ENCODE measurements around the gene GCLC.
A peak's percentile ranks its signal among the peaks of the same experiment; 100 is the strongest.
"Not testable (repeated sequence)": the region's sequence is repeated elsewhere in the genome, so short reads cannot be mapped to it uniquely, and the experiment has no call there.

Gene GCLC

DNA sequence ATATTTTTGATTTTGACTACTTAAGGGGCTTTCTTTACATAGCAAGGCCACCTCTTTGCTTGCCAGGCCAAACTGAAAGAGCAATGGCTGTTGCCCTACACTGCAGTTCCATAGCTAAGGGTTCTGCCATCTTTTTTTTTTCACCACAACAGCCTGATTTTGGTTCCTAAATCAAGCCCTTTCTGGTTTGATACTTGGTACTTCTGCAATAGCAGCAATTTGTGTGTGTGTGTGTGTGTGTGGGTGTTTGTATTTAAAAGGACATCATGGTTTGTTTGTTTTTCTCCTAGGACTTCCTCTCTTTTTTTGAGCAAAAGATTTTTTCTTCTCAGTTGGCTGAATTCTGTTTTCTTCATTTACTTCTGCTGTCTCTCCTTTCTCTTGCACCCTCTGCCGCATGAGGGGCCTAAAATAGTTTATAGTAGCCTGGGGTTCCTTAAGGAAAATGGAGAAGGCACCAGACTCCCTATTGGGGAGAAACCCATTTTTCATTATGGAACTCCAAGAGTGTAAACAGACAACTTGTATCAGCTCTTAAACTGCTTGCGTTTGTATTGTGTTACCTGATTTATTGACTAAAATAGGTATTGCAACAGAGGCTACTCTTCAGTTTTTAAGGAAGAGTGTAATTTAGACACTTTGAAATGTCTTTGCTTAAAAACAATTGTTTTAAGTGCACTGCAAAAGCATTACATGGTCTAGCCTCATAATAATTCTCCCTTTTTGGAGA is 12.2 kb upstream of the GCLC start:
- DNase-seq: peak; percentile 37

DNA sequence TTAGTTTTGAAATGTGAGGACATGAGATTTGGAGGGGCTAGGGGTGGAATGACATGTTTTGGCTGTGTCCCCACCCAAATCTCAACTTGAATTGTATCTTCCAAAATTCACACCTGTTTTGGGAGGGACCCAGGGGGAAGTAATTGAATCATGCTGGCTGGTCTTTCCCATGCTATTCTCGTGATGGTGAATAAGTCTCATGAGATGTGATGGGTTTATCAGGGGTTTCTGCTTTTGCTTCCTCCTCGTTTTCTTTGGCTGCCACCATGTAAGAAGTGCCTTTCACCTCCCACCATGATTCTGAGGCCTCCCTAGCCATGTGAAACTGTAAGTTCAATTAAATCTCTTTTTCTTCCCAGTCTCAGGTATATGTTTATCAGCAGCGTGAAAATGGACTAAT is 8.7 kb upstream of the GCLC start:
- DNase-seq: not testable (repeated sequence)

DNA sequence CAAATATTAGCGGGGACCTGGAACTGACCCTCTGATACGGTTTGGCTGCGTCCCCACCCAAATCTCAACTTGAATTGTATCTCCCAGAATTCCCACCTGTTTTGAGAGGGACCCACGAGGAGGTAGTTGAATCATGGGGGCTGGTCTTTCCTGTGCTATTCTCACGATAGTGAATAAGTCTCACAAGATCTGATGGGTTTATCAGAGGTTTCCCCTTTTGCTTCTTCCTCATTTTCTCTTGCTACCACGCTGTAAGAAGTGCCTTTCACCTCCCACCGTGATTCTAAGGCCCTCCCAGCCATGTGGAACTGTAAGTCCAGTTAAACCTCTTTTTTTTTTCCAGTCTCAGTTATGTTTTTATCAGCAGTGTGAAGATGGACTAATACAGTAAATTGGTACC is 6.8 kb upstream of the GCLC start:
- not testable (repeated sequence) for DNase-seq

DNA sequence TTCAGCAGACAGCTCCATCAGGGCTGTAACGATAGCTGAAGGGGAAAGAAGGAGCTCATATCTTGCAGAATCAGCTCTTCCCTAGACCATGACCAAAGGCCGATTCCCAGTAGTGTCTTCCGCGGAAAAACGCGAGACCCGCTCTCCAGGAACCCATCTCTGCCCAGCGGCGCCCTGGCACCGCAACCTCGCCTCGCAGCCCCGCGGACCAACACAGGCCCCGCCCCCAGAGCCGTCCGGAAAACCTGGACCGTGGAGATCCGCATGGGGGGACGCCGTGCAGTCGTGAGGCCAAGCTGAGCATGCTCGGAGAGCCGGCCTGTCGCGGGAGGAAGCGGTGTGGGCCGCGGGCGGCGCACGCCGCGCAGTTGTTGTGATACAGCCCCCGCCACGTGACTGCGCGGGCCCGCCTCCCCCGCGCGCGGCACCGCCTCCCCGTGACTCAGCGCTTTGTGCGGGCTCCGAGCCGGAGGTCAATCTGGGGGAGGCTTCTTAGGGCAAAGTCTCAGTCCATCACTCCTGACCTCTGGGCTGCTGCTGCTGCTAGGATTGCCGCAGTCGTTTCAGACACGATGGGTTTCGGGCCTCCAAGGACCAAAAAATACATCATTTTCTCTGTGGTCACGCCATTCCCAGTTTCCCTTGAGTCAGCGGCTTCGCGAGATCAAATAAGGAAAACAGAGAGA is 3.1 kb upstream of the GCLC start:
- DNase-seq: peak; percentile 99

DNA sequence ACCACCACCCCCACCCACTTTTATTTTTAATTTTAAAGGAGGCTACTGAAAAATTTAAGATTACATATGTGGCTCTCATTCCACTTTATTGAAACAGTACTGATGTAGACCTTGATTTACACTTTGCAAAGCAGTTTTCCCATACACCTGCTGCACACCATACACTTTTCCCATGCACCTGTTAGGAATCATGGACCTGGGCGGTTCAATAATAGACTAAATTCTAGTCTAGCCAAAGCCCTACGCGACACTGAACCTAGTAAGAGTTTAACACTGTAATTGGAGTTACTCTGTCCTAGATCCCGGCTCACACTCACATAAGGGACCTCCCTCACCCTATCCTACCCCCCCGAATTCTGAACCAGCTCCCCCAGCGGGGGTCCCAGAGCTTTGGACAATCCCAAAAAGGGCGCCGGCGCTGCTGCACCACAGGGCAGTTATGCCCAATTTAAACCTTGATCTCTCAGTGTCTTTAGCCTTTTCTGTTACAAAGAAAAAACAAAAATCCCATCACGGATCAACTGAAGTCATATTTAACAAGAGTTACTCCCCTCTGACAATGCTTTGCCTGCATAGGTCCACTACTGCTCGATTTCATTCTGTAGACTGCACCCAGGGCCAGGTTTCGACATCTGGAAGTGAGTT is 2.4 kb upstream of the GCLC start:
- DNase-seq: peak; percentile 60

DNA sequence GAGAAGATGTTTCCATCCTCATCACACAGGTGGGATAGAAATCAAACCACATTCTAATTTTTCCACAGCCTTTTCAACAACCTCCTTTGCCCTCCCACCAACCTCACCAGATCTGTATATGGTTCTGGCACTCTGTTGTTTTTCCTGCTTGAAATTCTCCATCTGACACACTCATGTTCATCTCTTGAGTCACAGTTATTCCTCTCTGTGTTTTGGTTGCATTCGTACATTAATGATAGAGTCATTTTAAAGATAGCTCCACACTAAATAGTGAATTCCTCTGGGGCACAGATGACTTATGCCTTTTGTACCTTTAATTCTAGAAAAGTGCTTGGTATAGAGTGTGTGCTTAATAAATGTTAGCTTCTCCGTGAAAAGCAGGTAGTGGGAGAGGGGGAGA is 1.4 kb upstream of the GCLC start:
- DNase-seq: no peak

DNA sequence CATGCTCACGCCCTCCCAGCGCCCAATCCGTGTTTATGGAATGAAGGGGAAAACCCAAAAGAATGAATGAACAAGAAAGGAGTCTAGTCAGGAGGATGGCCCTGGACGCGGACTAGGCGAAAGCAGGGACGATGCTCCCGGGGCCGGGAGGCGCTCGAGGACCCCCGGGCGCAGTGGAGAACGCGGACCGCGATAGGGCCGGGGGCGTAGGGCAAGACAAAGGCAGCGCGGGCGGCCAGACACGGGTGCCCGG is 758 bp downstream of the GCLC start:
- DNase-seq: peak; percentile 57

DNA sequence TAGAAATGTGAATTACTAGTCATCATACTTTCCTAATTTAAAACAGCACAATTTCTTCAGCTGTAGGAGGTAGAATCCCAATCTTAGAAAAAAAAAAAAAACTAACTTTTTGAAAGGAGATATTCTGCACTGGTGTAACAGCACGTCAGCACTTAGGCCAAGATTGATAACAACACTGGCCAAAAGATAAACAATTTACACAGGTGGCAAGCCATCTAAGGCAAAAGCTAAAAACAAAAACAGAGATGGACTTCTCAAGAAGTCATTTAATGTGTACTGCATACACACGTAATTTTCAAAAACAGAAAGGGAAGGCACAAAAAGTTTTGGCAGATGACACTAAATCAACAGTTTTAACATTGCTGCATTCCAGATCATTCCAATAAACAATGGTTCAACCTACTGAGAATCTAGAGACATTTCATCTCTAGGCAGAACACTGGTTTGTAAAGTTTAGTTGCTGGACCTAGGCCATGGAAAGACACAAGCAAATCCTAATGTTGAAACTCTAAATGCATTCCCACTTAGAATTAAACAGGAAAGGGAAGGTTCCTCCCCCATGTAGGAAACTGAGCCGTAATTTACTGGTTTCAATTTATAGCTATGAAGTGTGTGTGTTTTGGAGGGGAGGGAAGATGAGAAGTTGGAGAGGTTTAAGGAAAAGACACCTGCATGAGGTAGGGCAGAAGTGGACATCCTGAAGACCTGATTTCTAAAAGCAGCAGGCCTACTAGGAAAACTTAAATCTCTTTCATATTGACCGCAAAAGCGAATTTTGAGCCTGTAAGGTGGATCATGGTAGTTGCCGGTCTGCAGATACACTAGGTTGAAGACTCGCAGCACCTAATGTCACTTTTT is 1.3 kb downstream of the GCLC start:
- DNase-seq: no peak

DNA sequence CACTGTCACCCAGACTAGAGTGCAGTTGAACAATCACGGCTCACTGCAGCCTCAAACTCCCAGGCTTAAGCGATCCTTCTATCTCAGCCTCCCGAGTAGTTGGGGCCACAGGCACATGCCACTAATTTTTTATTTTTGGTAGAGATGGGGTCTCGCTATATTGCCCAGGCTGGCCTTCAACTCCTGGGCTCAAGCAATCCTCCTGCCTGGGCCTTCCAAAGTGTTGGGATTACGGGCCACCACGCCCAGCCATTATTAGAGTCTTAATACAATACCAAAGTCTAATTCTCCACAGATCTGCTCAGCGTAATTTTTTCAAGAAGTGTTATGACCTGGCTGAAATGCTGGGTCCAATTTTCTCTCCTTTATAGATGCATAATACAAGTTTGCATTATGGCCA is 3.0 kb downstream of the GCLC start:
- no peak for DNase-seq

DNA sequence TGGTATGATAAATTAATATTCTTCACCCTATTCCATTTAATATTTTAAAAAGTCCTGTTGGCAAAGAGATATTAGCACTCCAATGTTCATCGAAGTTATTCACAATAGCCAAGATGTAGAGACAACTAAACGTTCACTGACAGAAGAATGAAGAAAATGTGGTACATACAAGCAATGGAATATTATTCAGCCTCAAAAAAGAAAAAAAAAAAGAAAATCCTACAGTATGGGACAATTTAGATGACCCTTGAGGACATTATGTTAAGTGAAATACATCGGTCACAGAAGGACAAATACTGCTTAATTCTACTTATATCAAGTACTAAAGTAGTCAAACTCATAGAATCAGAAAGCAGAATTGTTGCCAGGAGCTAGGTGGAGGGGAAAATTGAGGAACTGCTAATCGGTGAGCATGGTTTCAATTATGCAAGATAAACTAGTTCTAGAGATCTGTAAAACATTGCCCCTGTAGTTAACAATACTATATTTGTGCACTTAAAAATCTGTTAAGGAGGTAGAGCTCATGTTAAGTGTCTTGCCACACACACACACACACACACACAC is 4.7 kb downstream of the GCLC start:
- DNase-seq: no peak

DNA sequence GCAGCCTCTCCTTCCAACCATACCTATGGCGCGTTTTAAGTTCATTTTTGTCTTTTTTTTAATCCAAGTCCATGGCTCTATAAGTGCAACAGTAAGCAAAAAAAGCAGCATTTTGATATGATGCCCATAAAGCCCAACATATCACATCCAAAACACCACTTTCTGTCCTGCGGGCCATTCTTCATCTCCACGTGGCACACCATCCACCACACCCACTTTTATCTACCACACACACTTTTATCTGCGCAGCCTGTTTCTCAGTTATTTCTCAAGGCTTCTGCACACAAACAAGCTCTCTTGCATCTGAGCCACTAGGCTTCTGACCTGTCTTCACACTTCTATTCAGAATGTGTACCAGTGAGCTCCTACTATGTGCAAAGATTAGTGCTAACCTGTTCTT is 5.3 kb downstream of the GCLC start:
- no peak for DNase-seq

DNA sequence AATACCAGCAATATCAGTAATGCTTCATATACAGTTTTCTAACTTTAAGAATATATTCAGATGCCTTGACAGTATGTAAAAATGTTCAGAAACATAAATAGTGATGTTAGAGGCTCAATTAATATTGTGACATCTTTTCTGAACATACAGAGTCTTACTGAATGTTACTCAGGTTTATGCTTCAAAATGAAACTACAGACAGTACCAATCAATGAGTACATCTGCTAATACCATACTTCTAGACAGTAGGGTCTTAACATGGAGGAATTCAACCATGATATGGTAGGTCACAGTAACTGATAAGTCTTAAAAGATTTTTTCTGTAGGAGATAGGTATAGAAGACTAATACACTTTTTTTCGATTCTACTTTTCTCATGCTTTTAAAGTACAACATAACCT is 8.3 kb downstream of the GCLC start:
- no peak for DNase-seq

DNA sequence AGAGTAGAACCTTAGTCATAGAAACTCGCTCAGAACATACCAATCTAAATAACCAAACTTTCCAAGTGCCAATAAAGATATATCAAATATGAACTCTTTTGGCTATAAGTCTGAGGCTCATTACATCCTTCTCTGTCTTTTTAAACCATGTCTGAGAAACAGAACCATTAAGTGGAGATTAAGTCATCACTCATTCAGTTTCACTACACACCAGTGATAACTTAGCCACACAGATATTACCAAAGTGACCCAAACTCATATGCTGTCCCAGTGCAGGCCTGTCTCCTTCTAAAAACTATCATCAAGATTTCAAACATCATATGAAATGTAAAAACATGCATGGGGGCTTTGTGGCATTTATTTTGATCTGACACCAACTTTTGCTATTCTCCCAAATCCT is 12.0 kb downstream of the GCLC start:
- no peak for DNase-seq

DNA sequence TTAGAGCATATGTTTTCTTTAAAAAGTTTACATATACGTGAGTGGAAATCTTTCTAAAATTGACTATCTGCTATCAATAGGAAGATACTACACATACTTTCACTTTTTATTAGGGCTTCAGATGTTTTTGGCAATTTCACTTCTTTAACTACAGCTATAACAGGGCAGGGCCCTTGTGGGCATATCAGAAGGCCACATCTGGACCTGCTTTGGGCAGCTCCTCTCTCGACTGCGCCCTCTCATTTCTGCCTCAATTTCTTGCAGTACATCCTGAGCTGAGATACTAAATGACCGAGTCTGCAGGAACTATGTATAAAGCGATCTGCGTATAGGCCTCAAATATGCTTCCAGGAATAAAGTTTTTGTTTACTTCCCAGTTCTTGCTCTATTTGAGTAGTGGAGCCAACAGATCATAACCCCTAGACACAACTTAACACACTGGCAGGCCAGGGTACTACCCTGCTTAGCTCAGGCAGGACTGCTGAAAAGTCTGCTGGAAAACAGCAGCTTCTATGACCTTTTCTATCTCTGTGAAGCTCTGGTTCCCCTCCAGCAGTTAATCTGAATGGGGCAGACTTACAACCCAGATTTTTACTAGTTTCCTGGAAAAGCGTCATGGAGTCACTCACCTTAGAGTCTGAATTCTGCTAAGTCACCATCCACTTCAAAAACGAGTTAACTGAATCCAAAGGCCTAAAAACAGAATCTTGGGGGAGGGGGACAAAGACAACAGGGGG is 12.7 kb downstream of the GCLC start:
- no peak for DNase-seq

DNA sequence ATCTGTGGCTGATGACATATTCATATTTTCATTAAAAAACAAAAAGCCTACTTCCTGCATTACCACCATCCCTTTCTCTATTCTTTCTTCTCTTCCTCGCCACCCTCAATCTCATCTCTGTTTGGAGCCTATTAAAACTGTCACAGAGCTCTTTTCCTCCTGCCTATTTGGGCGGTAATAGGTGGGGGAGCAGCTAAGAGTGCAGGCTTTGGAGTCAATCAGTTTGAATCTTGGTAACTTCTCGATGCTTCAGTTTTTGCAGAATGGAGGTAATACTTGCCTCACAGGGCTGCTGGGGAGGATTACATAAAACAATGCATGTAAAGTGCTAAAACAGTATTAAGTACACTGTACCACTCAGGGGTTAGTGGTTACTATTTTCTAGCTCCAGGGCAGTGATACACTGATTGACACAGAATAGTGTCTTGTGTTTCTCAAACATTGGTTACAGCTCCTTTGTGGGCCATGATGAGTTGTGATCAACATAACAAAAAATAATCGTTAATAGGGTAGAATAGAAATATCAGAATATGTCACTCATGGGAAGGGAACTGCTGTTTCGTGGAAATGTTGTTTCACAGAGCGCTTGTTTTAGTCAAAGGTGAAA is 14.0 kb downstream of the GCLC start:
- no peak for DNase-seq

DNA sequence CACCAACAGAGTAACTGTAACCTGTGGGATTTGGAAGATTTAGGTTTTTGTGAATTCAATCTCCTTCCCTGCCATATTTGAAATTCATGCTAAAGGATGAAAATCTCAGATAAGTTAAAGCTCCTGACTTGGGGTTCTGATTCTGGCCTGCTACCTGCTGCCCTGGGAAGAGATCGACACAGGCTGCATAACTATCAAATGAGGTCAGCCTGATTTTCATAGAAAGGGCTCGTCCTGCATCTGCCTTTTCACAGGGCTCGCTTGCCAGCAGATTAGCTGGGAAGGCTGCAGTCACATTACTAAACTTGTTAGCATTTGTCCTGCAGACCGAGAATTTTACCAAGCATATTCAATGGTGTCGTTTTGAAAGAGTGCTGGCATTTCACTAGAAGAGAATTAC is 14.6 kb downstream of the GCLC start:
- DNase-seq: no peak

DNA sequence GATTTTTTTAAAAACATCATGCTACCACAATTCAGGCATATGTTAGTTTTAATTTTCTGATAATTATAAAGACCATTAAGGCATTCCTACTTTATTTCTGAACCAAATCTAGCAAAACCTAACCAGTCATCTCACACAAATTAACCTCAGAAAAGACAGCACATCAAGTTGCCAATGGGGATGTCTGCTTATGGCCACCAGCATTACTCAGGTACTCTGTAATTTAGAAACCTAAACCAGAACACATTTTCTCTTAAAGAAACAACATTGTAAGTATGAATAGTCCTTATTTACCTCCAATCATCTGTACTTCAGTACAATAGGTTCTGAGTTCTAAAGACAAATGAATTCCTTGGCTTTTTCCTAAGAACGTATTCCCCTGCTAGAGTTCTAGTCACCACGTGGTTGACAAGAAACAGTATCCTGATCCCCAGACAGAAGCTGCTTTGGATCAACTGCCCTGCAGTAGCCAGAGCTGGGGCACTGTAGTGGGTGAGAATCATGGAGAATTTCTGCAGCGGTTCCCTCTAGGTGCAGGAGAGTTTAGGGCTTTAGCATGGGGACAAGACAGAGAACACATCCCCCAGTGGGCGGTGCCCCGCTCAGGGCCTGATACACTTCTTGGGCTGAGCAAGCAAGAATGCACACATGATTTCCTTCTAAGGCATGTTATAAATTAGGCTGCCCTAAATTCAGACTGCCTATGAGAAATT is 15.4 kb downstream of the GCLC start:
- DNase-seq: no peak

DNA sequence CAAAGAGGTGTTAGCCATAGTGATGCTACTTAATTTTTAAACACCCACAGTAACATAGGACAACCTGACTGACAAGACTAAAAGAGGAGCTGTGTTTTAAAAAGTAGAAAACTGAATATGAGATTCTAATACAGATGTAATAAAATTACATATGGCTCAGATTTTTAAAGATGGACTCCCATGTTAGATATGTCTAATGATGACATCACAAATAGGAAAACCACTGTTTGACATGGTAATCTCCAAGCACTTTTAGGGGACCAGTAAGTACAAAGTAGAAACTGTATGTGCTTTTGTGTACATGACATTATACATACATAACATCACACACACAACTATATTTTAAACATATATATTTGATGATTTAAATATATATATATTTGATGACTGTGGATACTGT is 16.8 kb downstream of the GCLC start:
- no peak for DNase-seq

DNA sequence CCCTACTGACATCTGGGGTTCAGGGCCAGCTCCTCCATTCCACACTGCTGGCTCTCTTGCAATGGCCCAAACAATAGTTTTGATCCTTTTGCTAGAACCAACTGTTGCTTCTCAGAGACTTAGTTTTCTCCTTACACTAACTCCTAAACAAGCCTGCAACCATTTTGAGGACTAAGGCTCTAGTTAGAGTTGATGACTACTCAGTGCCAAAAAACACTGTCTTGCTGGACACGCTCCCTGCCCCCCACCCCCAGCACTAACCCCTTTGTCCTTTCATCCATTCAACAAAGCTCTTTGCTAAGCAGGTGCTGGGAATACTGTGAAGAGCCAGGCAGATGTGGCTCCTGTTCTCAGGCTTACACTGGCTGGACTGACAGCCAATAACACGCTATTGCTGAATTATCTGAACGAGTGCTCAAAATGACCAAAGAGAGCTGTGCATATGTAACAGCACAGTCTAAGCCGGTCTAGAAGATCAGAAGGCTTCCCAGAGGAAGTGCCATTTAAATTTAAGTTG is 17.6 kb downstream of the GCLC start:
- peak; percentile 23 for DNase-seq

DNA sequence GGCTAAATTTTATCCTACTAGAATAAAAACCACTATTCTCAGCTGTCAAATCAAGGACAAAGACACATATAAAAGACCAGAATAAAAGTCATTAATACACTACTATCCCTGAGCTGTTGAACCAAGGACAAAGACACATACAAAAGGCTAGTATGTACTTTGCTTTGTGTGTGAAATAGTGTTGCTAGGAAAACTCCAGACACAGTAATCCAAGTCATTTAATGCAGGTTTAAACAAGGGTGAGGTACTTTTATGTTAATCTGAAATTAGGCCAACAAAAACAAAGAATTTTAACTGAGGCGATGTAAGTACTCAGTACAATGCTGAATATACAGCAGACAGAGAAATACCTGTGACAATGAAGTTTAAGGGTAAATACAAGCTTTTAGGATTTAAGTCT is 18.9 kb downstream of the GCLC start:
- DNase-seq: no peak

DNA sequence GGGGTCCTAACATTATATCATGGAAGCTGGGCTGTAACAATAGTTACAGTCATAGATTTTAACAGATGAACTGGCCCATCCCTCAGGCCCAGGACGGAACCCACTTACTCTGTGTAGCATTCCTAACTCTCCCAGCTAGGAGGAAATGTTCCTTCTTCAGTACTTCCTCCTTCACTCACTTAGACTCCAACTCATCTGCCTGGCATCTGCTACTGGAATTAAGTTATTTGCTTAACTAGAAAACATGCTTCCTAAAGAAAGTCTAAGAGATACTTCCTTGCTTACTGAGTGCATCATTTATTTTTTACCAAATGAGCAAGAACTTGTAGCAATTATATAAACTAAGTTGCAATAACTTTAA is 20.5 kb downstream of the GCLC start:
- peak; percentile 13 for DNase-seq
